ENCODE measurements around the gene TLR3.

DNA sequence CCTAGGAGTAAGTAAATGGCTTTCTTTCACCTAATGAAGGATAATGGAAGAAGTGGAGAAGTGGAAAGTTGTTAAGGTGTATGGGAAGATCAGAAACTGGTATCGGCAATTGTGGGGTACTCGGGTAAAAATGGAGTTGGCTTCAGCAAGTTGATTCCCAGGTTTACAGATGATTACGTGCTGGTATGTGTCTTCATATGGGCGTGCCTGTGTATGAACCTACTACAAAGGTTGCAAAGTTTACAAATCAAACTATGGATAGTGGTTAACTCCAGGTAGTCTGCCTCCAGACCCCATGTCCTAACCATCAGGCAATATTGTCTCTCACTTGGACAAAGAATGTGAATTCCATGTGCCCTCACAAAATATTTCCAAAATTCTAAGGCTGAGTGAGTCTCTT is 773 bp downstream of the TLR3 start:
- TF ChIP-seq POLR2A (IDR thresholded peaks at IDR 0.05) = no peak
- TF ChIP-seq, protein P1, sequence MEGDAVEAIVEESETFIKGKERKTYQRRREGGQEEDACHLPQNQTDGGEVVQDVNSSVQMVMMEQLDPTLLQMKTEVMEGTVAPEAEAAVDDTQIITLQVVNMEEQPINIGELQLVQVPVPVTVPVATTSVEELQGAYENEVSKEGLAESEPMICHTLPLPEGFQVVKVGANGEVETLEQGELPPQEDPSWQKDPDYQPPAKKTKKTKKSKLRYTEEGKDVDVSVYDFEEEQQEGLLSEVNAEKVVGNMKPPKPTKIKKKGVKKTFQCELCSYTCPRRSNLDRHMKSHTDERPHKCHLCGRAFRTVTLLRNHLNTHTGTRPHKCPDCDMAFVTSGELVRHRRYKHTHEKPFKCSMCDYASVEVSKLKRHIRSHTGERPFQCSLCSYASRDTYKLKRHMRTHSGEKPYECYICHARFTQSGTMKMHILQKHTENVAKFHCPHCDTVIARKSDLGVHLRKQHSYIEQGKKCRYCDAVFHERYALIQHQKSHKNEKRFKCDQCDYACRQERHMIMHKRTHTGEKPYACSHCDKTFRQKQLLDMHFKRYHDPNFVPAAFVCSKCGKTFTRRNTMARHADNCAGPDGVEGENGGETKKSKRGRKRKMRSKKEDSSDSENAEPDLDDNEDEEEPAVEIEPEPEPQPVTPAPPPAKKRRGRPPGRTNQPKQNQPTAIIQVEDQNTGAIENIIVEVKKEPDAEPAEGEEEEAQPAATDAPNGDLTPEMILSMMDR (IDR thresholded peaks at IDR 0.05) = no peak
